Stimulated activated naive CD8-positive, alpha-beta T cell treated with anti-CD3 and anti-CD28 coated beads, Interleukin-15, amount 100 ng/mL, for 72 hours (primary cell): ENCODE measurements around the gene PBX3.

Source experiments
- ATAC-seq: fragments of 150-1000 bp; cut with Tn5 transposase; 2 replicates; pipeline ENCODE4 v1.10.0; 2021; ENCODE audit warnings: mild to moderate bottlenecking, moderate library complexity
- DNase-seq, 2 donors: peaks; one replicate each; pipeline ENCODE4 v3.0.0; 2021 to 2022
- H3K27ac Mint-ChIP-seq, 2 donors: one replicate each; pipeline ENCODE4 v1.8.0; 2022; ENCODE audit warnings: mild to moderate bottlenecking in 2 of 2, mixed read lengths in 2 of 2, moderate library complexity in 2 of 2
- H3K27me3 Mint-ChIP-seq: one replicate; pipeline ENCODE4 v1.8.0; 2022; ENCODE audit warnings: mixed read lengths
- H3K4me1 Mint-ChIP-seq: one replicate; pipeline ENCODE4 v1.8.0; 2022; ENCODE audit warnings: mild to moderate bottlenecking, mixed read lengths
- H3K4me3 Mint-ChIP-seq, 2 donors: one replicate each; pipeline ENCODE4 v1.8.0; 2022; ENCODE audit warnings: mild to moderate bottlenecking in 2 of 2, mixed read lengths in 2 of 2, moderate library complexity in 1 of 2
- H3K9me3 Mint-ChIP-seq, 2 donors: one replicate each; pipeline ENCODE4 v1.8.0; 2022; ENCODE audit warnings: mixed read lengths in 2 of 2

PBX3 gene

GRCh38 chr9:125845271-125845808 lies 98.2 kb downstream of the PBX3 start:
- Mint-ChIP-seq H3K27ac (no peak overlapping the region), H3K9me3 (no peaks in the 10 kb centered on the region), H3K4me1 (peaks cover 12% of the 10 kb centered on the region), H3K27me3 (no peaks in the 10 kb centered on the region), H3K4me3 (no peak overlapping the region)
- DNase-seq = no peak
- no peak for ATAC-seq

DNA sequence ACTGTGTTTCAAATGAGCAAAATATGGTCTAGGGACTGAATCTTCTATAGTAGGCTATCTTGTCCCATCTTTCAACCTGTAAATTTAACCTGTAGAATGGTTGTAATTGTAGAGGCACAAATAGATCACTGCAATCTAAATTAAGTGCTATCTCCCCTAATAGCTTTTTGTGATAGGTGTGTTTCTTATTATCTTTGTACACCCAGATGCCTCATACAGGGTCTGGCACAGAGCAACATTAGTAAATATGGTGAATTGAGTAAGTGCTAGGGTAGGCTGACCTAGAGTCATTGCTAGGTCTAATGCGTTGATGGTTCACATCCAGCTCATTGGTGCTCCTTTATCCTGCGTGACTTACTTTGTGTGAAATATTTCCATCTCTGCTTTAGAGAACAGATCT lies 100.6 kb downstream of the PBX3 start:
- no peak for ATAC-seq
- Mint-ChIP-seq H3K4me3 (no peak overlapping the region), H3K27me3 (no peaks in the 10 kb centered on the region), H3K4me1 (peaks cover 2% of the 10 kb centered on the region), H3K27ac (no peak overlapping the region), H3K9me3 (no peaks in the 10 kb centered on the region)
- no peak for DNase-seq

- ATAC-seq (no peak), DNase-seq (no peak)
- H3K9me3 Mint-ChIP-seq = no peaks in the 10 kb centered on the region
- H3K27ac Mint-ChIP-seq = no peak overlapping the region
- H3K4me1 Mint-ChIP-seq = peaks cover 8% of the 10 kb centered on the region
- H3K4me3 Mint-ChIP-seq = no peak overlapping the region
- H3K27me3 Mint-ChIP-seq = no peaks in the 10 kb centered on the region
These were observed 103.0 kb downstream of the PBX3 start for GRCh38 chr9:125850106-125850632.

DNA sequence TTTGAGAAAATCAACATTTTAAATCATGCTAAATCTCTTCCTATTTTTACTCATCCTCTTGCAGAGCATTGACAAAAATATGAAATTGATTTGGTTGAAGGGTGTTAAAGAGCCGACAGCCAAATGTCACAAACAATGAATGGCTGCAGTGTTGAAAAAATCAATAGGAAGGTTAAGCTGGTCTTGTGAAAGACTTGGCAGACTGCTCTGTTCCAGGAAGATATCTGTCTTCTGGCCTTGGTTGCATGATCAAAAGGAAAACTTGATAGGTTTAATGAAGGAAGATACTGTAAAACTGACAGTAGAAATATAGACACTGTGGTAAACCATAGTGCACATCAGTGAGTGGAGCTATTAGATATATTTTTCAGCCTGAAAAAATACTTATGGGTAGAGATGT lies 103.6 kb downstream of the PBX3 start:
- Mint-ChIP-seq H3K9me3 (no peaks in the 10 kb centered on the region), H3K27ac (no peak overlapping the region), H3K4me3 (no peak overlapping the region), H3K4me1 (peaks cover 8% of the 10 kb centered on the region), H3K27me3 (no peaks in the 10 kb centered on the region)
- ATAC-seq (no peak), DNase-seq (no peak)

GRCh38 chr9:125851979-125852378 lies 104.8 kb downstream of the PBX3 start:
- H3K27ac Mint-ChIP-seq = no peak overlapping the region
- DNase-seq = no peak
- H3K4me3 Mint-ChIP-seq = no peak overlapping the region
- ATAC-seq = no peak
- H3K9me3 Mint-ChIP-seq = no peaks in the 10 kb centered on the region
- H3K4me1 Mint-ChIP-seq = peaks cover 8% of the 10 kb centered on the region
- no peaks in the 10 kb centered on the region for H3K27me3 Mint-ChIP-seq

- ATAC-seq (no peak), DNase-seq (no peak)
- Mint-ChIP-seq H3K27ac (no peak overlapping the region), H3K4me1 (peaks cover 8% of the 10 kb centered on the region), H3K9me3 (no peaks in the 10 kb centered on the region), H3K4me3 (no peak overlapping the region), H3K27me3 (no peaks in the 10 kb centered on the region)
These were observed 105.2 kb downstream of the PBX3 start for GRCh38 chr9:125852386-125852785.

DNA sequence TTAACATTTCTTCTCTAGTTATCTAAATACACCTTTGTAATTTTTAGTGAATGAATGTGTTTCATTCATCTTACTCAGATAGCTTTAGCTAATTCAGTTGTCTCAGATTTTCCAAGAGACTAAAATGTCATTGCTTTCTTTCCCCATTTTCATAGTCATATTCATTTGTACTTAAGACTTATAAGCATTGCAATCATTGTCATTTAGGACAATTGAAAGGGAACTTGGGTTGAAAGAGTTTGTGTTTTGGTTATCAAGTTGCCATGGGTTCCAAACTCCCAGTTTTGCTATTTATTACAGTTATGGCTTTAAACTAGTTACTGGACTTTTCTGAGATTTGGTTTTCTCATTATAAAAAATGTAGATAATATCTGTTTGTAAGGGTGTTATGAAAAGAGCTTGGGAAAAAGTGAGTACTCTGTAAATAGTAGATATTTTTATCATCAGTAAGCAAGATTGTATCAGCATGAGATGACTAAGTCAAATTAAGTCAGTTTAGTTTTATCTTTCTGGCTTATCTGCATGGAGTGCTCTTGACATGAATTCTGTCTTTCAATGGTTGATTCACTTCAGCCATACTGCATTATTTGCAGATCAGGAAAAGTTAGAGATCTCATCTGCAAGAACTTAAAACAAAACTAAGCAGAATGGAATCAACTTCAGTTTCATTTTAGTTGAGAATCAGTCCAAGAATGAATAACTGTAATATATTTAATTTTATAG lies 107.5 kb downstream of the PBX3 start:
- H3K27me3 Mint-ChIP-seq = no peaks in the 10 kb centered on the region
- no peak overlapping the region for H3K4me3 Mint-ChIP-seq
- no peak overlapping the region for H3K27ac Mint-ChIP-seq
- H3K9me3 Mint-ChIP-seq = no peaks in the 10 kb centered on the region
- H3K4me1 Mint-ChIP-seq = peaks cover 8% of the 10 kb centered on the region
- DNase-seq (no peak), ATAC-seq (no peak)

DNA sequence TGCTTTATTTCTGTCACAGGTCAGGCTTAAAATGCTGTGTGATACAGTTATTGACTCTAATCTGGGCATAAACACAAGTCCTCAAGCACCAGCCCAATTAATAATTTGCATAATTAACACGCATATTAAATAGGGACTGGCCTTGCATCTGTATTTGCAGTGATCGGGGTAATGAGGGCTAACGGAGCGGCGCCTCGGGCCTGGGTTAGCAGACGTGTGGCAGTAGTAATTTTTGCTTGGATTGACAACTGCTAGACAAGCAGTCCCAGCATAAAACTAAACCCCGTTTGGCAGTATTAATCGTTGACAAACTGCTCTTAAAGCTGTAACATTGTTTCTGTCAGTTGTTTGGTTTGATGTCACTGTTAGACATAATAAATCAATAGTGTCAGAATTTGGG lies 109.2 kb downstream of the PBX3 start:
- no peaks in the 10 kb centered on the region for H3K27me3 Mint-ChIP-seq
- DNase-seq (no peak), ATAC-seq (no peak)
- H3K9me3 Mint-ChIP-seq = no peaks in the 10 kb centered on the region
- peaks cover 8% of the 10 kb centered on the region for H3K4me1 Mint-ChIP-seq
- H3K4me3 Mint-ChIP-seq = no peak overlapping the region
- H3K27ac Mint-ChIP-seq = no peak overlapping the region

GRCh38 chr9:125861405-125862058 lies 114.4 kb downstream of the PBX3 start:
- H3K9me3 Mint-ChIP-seq = peaks cover 0 to 5% of the 10 kb centered on the region in 2 donors
- ATAC-seq (no peak), DNase-seq (no peak)
- no peak overlapping the region for H3K27ac Mint-ChIP-seq
- no peaks in the 10 kb centered on the region for H3K4me1 Mint-ChIP-seq
- no peak overlapping the region for H3K4me3 Mint-ChIP-seq
- no peaks in the 10 kb centered on the region for H3K27me3 Mint-ChIP-seq

- DNase-seq (no peak), ATAC-seq (no peak)
- Mint-ChIP-seq H3K4me1 (no peaks in the 10 kb centered on the region), H3K9me3 (peaks cover 0 to 5% of the 10 kb centered on the region in 2 donors), H3K27me3 (no peaks in the 10 kb centered on the region), H3K27ac (no peak overlapping the region), H3K4me3 (no peak overlapping the region)
These were observed 116.8 kb downstream of the PBX3 start for GRCh38 chr9:125863923-125864322.

DNA sequence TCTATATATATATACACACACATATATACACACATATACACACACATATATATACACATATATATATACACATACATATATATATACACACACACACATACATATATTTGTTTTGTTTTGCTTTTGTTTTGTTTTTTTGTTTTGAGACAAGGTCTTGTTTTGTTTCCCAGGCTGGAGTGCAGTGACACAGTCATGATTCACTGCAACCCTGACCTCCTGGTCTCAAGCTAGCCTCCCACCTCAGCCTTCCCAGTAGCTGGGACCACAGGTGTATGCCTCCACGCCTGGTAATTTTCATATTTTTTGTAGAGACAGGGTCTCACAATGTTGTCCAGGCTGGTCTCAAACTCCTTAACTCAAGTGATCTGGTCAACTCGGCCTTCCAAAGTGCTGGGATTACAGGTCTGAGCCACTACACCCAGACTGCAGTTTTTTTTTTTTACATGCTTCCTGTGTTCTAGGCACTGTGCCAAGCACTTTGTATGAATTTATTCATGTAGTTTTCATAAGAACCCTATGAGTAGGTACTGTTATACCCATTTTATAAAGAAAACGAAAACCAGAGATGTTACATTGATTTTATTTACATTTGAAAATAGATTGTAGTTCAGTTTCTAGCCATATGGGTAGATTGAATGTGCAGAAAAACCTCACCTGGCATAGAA lies 120.7 kb downstream of the PBX3 start:
- H3K27me3 Mint-ChIP-seq = no peaks in the 10 kb centered on the region
- H3K9me3 Mint-ChIP-seq = no peaks in the 10 kb centered on the region
- no peaks in the 10 kb centered on the region for H3K4me1 Mint-ChIP-seq
- DNase-seq (no peak), ATAC-seq (no peak)
- H3K27ac Mint-ChIP-seq = no peak overlapping the region
- no peak overlapping the region for H3K4me3 Mint-ChIP-seq

DNA sequence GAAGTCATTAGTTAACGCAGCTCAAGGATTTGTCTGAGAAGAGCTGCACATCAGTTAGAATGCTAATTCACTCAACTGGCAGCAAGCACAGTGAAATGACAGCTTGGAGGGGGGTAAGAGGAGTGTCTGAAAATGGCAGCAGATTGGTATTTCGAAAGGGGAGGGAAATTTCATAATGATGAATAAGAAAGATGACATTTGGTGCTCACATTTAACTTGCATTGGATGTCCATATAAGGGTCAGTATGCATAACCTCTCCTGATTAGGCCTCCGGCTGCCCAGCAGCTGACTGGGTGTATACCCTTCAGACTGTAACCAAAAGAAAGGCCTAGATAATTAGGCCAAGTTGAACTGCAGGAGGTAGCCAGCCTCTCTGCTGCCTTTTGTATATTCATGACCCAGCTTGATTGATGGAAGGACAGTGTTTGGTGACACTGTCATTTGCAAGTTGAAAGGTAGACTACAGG lies 131.0 kb downstream of the PBX3 start:
- ATAC-seq = no peak

DNA sequence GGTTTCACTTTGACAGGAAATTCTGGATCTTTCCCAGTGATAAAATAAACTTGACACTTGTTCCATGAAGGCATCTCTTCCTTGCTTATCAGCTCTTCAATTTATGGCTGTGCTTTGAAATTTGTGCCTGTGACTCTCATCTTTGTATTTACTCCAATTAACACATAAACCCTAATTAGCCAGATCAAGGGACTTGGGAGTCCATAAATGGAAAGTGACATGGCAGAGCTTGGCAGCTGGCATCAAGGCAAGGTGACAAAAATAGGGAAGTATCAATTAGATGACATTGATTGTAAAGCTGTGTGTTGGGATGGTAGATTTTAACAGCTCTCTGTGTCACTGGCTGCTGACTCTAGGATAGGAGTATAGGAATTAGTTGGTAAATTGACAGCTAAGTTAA lies 133.9 kb downstream of the PBX3 start:
- no peak for ATAC-seq
- Mint-ChIP-seq H3K9me3 (no peaks in the 10 kb centered on the region), H3K27ac (no peak overlapping the region), H3K27me3 (no peaks in the 10 kb centered on the region), H3K4me1 (no peaks in the 10 kb centered on the region), H3K4me3 (no peak overlapping the region)
- DNase-seq = no peak

More for the DNA sequence above, 131.0 kb downstream of the PBX3 start:
- H3K27me3 Mint-ChIP-seq = no peaks in the 10 kb centered on the region
- no peaks in the 10 kb centered on the region for H3K9me3 Mint-ChIP-seq
- no peak overlapping the region for H3K4me3 Mint-ChIP-seq
- H3K27ac Mint-ChIP-seq = no peak overlapping the region
- no peaks in the 10 kb centered on the region for H3K4me1 Mint-ChIP-seq
- DNase-seq = no peak

GRCh38 chr9:125883565-125884217 lies 136.5 kb downstream of the PBX3 start:
- Mint-ChIP-seq H3K27ac (no peak overlapping the region), H3K4me3 (no peak overlapping the region), H3K9me3 (no peaks in the 10 kb centered on the region), H3K27me3 (peaks cover 10% of the 10 kb centered on the region), H3K4me1 (peaks cover under 1% of the 10 kb centered on the region)
- DNase-seq (no peak), ATAC-seq (no peak)

- H3K27ac Mint-ChIP-seq = no peak overlapping the region
- DNase-seq = no peak
- no peaks in the 10 kb centered on the region for H3K9me3 Mint-ChIP-seq
These were observed 137.0 kb downstream of the PBX3 start for GRCh38 chr9:125884218-125884595.

More at GRCh38 chr9:125884218-125884595, 137.0 kb downstream of the PBX3 start:
- no peak overlapping the region for H3K4me3 Mint-ChIP-seq
- no peak for ATAC-seq
- peaks cover 6% of the 10 kb centered on the region for H3K4me1 Mint-ChIP-seq
- peaks cover 14% of the 10 kb centered on the region for H3K27me3 Mint-ChIP-seq
